C4-2B (cell line): ENCODE measurements around the gene WDR37.

Source experiments
- CTCF ChIP-seq: fragments of 450-650 bp; conservative IDR thresholded peaks from 2 replicates; pipeline ENCODE4 v1.5.1; 2017; ENCODE audit warnings: mild to moderate bottlenecking
- ZFX ChIP-seq: fragments of 450-650 bp; IDR thresholded peaks from 2 replicates; pipeline ENCODE4 v1.6.1; 2017

- TF ChIP-seq CTCF, result no peak
- TF ChIP-seq ZFX, result no peak
Observed at GRCh38 chr10:1057106-1057657, 997 bp downstream of the WDR37 start.
